Stromal cell of bone marrow (primary cell): ENCODE results near the gene HOXC4.
"Not testable (repeated sequence)": the region's sequence is repeated elsewhere in the genome, so short reads cannot be mapped to it uniquely, and the experiment has no call there.

Experiments used
- DNase-seq: peaks from one replicate; pipeline ENCODE4 v3.0.0-alpha.2; 2012; ENCODE audit warnings: low read depth

The HOXC4 gene

DNA sequence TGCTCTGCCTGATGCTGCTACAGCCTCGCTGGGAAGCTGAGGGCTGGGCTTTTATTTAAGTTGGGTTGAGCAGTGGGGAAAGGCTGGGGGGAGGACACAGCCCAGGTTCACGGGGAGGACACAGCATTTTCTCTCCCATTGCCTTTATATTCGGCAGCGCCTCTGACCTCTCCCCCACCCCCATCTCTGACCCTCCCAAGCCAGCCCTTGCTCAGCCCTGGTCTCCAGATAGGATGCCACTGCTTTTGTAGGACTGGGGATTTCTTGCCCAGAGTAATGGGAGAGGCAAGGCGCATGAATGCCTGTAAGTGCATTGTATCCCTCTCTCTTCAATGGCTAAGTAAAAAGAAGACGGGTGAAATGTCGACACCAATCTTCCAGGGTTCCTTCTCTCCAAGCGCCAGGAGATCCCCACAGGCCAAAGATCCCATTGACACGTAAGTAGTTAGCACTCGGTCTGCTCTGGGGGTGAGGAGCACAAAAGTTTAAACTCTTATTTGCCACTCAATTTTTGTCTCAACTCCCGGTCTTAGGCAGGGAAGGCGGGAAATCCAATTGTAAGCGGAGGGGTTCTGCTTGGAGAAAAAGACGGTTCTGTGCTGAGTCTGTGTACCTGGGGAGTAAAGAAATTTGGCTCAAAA is 4.6 kb downstream of the HOXC4 start:
- DNase-seq: no peak

DNA sequence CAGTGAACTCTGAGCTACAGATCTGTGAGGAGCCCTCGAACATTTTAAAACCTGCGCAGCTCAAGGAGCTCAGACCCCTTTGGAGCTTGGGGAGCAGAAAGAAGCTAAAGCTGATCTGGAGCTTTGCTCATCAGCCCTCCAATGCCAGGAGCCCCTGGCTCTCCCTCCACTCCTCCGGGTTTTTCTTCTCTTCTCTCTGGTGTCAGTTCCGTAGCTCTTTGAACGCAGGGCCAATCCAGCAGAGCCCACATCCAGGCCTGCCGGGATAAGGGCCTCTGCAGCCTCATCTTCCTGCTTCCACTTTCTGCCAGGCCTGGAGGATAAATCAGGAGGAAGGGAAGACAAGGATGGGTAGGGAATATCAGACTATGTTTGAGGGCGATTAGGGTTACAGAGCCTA is 6.0 kb downstream of the HOXC4 start:
- DNase-seq: no peak

DNA sequence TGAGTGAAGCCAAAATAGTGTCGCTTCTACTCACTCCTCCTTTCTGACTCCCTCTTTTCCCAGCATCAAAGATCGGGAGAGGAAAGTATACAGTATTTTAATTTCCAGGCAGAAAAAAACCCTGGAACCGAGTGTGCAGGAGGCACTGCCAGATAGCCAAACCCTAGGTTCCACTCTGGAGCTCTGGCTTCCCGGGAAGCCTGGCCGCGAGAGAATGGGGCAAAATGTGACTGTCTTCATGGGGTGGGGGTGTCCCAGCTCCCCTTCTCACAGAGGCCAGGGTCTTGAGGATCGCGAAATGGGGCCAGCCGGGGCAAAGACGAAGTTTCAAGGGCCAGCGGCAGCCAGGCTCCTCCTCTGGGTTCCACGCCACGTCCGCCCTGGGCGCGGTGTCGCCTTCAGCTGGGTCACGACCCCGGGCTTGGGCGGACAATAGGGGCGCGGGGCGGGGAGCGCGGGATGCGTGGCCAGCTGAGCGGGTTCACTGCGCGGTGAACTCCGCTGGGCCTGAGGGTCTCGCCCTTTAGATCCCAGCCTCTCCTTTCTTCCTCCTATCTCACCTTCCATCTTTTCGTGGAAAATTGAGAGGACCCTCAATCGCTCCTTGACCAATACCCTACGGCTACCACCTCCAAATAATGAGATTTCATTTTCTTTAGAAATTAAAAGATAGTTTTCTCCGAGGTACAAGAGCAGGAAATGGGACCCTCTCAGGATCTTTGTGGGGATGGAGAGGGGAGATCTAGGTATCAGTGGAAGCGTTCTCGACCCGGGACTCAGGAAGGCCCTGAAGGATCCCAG is 6.7 kb downstream of the HOXC4 start:
- DNase-seq: no peak

DNA sequence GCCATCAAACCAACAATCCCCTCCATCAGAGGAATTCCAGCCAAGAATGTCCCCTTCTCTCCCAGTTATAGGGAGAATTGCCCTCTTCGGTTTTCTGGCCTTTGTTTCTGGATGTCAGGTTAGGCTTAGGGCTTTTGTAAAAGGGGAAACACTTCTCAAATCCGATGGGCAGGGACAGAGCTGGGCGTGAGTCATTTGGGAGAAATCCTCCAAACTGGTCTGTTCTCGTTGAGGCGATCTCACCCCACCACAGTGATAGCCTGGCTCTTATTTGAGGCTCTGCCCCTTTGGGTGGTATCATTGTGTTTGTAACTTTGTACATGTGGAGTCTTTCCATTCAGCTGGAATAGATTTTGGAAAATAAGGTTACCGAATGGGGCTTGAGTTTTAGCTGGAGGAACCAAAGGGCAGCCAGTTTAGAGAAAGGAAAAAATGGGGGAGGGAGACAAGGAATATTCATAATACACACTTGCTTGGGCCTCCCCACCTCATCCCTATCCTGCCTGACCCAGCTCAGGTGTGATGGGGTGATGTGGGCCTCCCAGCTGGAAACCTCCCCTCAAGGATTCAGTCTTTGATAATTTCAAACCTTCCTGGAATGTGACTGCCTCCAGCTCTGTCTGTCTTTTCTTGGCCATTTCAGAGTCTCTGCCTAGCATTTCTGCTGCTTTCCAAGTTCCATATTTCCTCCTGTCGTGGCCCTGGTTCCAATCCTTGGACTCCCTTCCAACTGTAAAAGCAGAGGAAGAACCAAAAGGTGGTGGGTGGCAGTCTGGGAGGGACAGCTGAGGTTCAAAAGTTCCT is 7.5 kb downstream of the HOXC4 start:
- DNase-seq: no peak

DNA sequence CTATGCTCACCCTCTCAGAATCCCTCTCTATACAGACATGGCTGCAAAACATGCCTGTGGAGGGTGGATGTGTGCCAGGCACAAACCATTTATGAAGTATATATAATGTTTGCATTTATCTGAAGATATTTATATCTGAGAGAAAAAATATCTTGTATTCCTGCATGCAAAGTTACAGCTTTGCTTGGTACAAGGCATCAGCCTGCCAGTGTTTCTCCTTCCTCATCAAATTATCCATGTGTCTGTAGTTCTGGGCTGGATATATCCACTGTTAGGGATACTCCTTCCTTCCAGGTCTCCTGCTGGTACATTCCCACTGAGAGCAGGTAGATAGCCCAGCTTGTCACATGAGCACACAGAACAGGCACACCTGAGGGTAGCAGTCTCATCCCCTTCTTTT is 12.0 kb downstream of the HOXC4 start:
- DNase-seq: no peak

DNA sequence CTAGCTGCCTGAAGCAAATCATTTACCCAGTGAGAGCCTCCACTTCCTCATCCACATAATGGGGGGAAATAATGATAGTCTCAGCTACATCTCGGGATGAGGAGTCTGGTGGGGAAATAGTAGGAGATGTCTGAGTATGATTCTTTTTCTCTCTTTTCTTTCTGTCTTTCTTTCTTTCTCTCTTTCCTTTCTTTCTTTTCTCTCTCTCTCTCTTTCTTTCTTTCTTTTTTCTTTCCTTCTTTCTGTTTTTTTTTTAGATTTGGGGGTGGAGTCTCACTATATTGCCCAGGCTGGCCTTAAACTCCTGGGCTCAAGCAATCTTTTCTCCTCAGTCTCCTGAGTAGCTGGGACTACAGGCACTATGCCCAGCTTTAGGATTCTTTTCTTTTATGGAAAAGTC is 12.8 kb downstream of the HOXC4 start:
- DNase-seq: no peak

DNA sequence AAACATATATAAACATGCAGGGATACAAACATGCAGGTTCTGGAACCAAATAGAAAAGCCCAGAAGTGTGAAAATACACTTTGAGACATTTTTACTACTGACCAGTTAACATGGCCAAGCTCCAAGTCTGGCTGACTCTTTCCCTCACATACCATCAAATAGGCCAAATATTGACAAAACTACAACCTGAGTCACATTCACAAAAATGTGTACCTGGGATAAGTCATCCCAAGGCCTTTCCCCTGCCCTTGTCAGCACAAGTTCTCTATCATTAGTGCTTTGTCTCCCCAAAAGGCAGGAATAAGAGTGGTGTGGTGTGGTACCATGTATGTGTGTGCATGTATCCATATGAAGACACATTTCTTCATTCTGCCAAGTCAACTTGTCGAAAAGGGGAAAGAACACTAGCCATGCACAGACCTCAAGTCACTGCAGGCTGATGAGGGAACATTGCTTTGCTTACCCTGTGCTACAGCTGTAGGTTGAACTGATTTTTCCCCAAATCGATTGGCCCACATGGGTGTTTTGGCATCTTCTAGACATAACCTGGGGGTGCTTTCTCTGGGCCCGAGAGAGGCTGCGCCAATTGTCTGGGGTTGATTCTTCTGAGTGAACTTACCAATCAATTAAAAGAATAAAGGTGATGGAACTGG is 14.9 kb downstream of the HOXC4 start:
- DNase-seq: no peak

DNA sequence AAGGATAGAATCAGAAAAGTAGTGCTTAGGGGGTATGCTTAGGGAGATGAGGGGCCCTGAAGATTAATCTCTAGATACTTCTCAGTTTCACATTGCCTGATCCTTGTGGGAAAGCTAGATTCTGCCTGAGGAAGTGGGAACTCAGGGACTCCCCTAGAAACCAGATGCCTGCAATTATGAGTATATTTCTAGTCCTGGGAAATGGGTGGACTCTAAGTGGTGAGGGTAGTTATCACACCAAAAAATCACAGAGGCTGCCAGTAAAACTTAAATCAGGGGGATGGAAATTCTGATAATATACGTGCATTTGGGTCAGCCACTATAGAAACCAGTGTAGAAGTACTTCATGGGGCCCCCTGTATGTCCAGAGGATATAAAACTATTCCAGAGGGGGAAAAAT is 18.3 kb downstream of the HOXC4 start:
- no peak for DNase-seq

DNA sequence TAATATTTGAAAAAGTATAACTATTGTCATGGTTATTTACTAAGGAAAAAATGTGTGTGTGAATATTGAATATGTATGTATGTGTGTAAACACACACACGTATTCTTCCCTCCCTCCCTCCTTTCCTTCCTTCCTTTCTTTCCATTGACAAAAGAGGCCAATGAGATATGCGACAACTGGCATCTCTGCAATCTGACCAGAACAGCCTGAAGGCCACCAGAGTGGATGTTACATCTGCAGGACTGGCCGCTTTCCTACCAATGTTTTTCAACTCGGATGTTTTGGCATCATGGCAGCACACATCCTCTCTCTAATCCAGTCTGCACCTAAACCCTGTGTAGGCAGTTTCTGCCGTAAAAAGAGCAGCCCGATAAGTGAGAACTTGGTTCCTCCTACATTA is 20.7 kb downstream of the HOXC4 start:
- no peak for DNase-seq

DNA sequence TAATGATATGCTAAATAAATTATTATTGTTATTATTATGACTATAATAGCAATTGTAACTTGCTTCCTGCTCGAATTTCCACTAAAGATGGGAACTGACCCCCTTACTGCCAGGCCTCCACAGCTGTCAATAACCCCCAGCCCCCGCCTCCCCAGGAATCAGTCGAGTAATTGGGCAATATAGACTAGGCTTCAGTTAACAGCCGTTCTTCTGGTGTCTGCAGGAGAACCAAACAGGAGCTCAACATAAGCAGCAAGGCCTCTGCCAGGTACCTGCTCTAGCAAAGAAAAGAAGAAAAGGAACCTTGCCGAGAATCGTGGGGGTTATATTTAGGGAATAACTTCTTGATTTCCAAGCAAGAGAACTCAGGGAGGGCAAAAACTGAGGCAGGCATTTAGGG is 21.8 kb downstream of the HOXC4 start:
- no peak for DNase-seq

DNA sequence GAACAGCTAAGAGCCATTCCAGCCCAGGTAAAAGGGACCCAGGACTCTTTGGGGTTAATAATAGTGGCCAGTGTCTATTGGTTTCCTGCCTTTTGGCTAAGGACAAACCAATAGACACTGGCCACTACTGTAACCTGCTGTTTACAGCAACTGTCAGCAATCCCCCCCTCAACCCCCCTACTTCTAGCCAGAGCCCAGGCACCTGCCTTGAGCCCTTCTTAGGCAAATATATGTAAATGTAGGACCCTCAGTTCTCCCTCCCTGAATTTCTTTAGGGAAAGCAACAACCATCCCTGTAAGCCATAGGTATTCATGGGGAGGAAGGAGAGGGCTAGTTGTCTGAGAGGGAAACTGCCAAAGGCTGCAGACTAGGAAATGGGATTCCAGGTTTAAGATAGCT is 22.3 kb downstream of the HOXC4 start:
- no peak for DNase-seq

DNA sequence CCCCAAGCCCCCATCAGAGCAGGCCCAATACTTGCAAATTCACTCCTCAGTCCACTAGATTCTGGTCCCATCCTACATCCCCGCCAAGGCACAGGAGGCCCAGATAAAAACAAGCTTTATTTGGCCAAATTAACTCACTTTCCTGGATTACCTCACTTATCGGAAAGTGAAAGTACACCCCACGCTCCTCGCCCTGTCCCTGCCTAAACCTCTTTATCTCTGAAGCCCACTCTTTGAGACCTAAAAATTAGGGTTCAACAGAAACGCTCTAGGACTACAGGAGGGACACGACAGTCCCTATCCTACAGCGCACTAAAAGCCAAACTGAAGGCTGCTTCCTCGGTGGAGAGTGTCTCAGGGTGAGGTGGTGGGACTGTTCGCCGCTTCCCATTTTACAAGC is 24.2 kb downstream of the HOXC4 start:
- not testable (repeated sequence) for DNase-seq

DNA sequence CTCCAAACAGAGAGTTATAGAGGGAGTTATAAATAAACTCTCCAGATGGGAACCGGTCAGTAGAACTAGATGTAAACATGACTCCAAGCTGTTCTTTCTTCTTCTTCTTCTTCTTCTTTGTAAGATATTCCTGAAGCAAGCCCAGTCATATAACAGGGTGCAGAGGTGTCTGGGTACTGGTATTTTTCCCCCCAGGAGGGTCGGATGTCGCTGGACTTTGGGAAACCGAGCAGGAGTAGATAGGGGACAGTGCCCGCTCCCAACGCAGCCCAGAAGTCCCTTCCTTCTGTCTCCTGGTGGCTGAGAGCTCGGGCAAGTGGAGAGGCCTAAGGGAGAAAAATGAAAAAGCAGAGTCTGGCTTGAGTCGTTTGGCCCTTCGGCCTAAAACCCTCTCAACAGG is 25.5 kb downstream of the HOXC4 start:
- not testable (repeated sequence) for DNase-seq

DNA sequence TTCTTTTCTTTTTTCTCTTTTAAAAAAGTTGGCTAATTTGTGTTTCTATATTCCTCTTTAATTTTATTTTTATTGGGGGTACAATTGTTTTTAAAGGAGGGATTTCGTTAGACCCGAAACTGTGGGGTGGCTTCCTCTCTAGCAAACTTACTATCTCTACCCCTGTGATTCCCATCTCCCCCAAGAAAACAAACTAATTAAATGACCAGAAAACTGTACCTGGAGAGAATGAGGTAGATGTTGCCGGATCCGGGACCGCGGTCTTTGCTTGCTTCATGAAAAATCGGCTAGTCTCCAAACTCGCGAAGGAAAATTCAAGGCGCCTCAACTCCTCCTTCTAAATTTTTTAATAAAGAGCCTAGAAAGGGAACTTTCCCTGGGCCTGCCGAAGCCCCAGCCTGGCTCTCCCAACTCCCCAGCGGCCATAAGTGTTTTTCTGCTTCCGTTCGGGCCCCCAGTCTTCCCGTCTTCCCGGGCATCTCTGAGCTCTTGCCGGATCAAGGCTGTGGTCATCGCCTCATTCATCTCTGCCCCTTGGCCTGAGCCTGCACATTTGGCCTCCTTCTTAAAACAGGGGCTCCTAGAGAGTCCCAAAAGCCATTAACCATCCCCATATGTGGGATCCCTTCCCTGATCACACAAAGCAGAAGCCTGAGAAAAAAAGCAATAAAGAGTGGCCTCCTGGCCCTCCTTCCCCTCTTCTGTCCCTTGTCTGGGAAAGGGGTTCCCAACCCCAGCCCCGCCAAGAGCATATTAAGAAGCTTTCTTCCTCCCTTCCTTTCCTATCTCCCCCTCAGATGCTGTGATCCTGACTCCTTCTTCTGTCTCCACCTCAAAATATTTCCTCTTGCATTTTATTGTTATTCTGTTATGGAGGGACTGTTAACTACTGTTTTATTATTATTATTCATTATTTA is 26.6 kb downstream of the HOXC4 start:
- not testable (repeated sequence) for DNase-seq

DNA sequence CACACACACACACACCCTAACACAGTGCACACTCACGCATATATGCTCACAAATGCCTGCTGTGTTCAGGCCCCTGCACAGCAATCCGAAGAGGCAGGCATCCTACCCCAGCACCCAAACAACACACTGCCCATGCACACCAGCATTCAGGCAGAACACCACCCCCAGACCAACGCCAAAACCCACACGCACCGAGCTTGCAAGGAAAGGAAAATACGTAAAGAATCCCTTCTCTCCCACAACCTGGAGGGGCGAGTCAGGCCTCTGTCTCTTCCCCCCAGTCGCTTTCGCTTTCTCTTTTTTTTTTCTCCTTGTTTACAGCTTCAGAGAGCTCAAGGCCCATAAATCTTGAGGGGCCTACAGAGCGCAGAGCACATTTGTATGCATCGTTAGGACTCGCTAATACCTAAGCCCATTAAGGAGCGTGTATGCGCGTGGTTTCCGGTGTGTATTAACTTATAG is 27.4 kb downstream of the HOXC4 start:
- not testable (repeated sequence) for DNase-seq

DNA sequence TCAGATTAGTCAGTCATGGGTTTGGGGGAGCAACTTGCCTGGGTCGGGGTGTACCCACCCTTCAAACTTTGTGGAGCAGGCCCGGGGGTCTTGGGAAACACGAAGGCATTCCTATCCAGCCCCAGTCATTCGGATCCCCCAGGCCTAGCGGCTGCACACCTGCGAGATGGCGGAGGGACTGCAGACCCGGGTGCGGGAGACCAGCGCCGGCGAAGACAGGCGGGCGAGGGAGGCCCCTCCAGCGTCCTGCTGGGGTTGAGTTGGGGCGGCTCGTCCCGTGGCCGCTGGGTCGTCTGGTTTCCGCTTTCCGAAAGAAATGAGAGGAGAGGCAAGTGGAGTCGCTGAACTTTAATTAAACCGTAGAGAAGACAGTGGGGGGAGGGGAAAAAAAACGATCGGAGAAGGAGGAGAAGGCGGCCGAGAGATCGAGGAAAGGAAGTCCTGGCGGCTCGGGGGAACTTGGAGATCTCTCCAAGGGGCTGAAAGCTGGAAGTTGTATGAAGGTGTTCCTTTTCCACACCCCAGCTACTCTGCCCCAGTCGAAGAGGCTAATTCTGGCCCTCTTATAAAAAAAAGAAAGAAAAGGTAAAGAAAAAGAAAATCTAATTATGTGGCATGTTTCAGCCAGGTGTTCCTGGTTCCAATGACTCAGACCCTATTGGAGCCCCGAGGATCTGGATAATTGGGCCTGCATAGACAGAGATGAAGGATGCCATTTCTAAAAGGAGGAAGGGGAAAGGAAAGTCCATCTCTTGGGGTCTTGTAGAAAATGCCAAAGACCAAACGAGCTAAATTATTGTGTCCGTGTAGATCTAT is 28.2 kb downstream of the HOXC4 start:
- DNase-seq: not testable (repeated sequence)

DNA sequence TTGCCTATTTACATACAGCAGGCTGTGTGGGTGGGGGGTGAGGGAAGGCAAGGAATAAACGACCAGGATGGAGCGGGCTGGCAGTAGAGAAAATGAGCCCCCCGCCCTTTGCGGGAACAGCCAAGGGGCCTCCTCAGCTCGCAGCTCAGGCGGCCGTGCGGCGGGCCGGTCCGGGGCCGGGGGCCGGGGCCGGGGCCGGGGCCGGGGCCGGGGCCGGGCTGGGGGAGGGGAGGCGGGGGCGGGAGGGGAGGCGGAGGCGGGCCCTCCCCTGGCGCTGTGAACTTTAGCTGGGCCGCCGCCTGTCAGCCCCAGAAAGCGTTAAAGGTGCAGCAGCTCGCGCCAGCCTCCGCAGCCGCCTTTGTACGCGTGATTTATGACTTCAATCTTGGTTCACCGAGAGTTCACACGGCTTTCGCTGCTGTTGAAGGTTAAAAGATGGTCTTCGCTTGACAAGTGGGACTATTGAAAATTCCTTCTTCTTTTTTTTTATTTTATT is 28.8 kb downstream of the HOXC4 start:
- DNase-seq: no peak

DNA sequence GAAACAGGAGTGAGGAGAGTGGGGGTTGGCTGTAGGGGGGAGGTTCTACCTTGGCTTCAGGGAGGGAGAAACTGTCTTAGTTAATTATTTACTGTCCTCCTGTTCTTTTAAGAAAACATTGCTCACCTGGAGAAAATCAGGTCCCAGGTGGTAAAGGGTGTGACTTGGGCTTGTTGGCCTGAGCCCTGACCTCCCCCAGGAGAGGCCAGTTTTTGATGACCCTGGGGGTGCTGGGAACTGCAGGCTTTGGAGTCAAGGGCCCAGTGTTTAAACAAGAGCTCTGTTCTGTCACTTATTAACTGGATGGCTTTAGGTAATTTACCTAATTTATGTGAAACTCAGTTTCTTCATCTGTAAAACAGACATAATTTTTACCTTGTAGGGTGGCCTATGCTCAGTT is 34.4 kb downstream of the HOXC4 start:
- DNase-seq: not testable (repeated sequence)

DNA sequence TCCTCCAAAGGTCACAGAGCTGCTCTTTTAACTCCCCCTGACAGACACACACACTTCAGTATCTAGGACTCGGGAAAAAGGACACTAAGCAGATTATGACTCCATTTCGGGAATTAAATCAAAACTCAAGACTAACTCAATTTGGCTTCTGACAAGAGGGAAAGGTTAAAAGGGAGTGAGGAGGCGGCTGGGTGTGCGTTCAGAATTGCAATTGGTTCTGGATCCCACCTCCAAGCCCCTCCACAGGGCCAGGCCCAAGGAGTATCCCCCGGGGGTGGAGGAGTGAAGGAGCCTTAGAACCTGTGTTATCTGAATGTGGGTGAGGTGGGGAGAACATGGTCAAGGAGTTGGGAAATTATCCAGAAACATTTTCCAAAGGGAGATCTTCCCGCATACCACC is 35.8 kb downstream of the HOXC4 start:
- DNase-seq: not testable (repeated sequence)

DNA sequence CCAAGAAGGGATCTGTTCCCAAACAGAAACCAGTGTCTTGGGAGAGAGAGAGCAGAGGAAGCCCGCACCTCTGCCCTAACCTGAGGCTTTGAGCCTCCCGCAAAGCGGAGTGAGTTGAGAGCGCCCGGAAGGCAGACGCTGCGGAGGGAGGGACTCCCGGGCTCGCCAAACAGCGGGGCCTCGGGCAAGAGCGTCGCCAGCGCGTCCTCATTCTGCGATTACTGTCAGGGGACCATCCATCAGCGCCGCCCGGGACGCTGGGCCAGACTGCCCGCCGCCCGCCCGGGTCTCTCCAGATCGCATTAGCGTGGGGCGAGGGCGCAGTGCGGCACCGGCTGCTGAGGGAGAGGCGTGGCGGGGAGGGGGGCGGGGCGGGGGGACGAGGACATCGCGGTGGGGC is 36.7 kb downstream of the HOXC4 start:
- not testable (repeated sequence) for DNase-seq
